ENCODE results near the gene FXYD4.
"Not testable (repeated sequence)": the region's sequence is repeated elsewhere in the genome, so short reads cannot be mapped to it uniquely, and the experiment has no call there.

The FXYD4 gene

GRCh38 chr10:43337536-43337935 is 33.9 kb upstream of the FXYD4 start:
- H3K9me3 Mint-ChIP-seq; H3K36me3 Mint-ChIP-seq; H3K4me1 Mint-ChIP-seq; ATAC-seq (replicated peaks); DNase-seq; H3K27ac Mint-ChIP-seq; H3K4me3 Mint-ChIP-seq: not testable (repeated sequence)
- H3K27me3 Mint-ChIP-seq, result peaks cover 32 to 40% of the 10 kb centered on the region in 2 donors

GRCh38 chr10:43338117-43338516 is 33.3 kb upstream of the FXYD4 start:
- DNase-seq (no peak), ATAC-seq (replicated peaks) (no peak)
- Mint-ChIP-seq H3K27ac (no peak overlapping the region), H3K4me3 (no peak overlapping the region), H3K4me1 (no peaks in the 10 kb centered on the region), H3K36me3 (no peaks in the 10 kb centered on the region), H3K9me3 (no peaks in the 10 kb centered on the region), H3K27me3 (peaks cover 32 to 35% of the 10 kb centered on the region in 2 donors)

GRCh38 chr10:43339136-43339535 is 32.3 kb upstream of the FXYD4 start:
- Mint-ChIP-seq H3K4me3 (no peak overlapping the region), H3K9me3 (no peaks in the 10 kb centered on the region), H3K27me3 (peaks cover 32 to 34% of the 10 kb centered on the region in 2 donors), H3K4me1 (no peaks in the 10 kb centered on the region), H3K36me3 (no peaks in the 10 kb centered on the region), H3K27ac (peak overlapping the region; percentile 9)
- DNase-seq (no peak), ATAC-seq (replicated peaks) (no peak)

- DNase-seq (no peak), ATAC-seq (replicated peaks) (no peak)
- peaks cover 32 to 34% of the 10 kb centered on the region in 2 donors for H3K27me3 Mint-ChIP-seq
- no peak overlapping the region for H3K4me3 Mint-ChIP-seq
- no peaks in the 10 kb centered on the region for H3K4me1 Mint-ChIP-seq
- H3K9me3 Mint-ChIP-seq, result no peaks in the 10 kb centered on the region
- H3K27ac Mint-ChIP-seq, result no peak overlapping the region
- H3K36me3 Mint-ChIP-seq, result no peaks in the 10 kb centered on the region
Measured at GRCh38 chr10:43340101-43340500, 31.3 kb upstream of the FXYD4 start.

- no peak for DNase-seq
- no peaks in the 10 kb centered on the region for H3K36me3 Mint-ChIP-seq
- ATAC-seq (replicated peaks), result no peak
- peaks cover 32 to 34% of the 10 kb centered on the region in 2 donors for H3K27me3 Mint-ChIP-seq
- H3K4me1 Mint-ChIP-seq, result no peaks in the 10 kb centered on the region
- H3K9me3 Mint-ChIP-seq, result no peaks in the 10 kb centered on the region
- no peak overlapping the region for H3K27ac Mint-ChIP-seq
- no peak overlapping the region for H3K4me3 Mint-ChIP-seq
Measured at GRCh38 chr10:43340619-43341018, 30.8 kb upstream of the FXYD4 start.

- Mint-ChIP-seq H3K4me1 (no peaks in the 10 kb centered on the region), H3K36me3 (no peaks in the 10 kb centered on the region), H3K27ac (no peak overlapping the region), H3K27me3 (peaks cover 32 to 34% of the 10 kb centered on the region in 2 donors), H3K4me3 (no peak overlapping the region), H3K9me3 (no peaks in the 10 kb centered on the region)
- DNase-seq (no peak), ATAC-seq (replicated peaks) (no peak)
Measured at GRCh38 chr10:43341450-43341849, 30.0 kb upstream of the FXYD4 start.

- no peaks in the 10 kb centered on the region for H3K4me1 Mint-ChIP-seq
- DNase-seq, result no peak
- no peak overlapping the region for H3K4me3 Mint-ChIP-seq
- no peak for ATAC-seq (replicated peaks)
- no peaks in the 10 kb centered on the region for H3K36me3 Mint-ChIP-seq
- peaks cover 30 to 32% of the 10 kb centered on the region in 2 donors for H3K27me3 Mint-ChIP-seq
- H3K27ac Mint-ChIP-seq, result no peak overlapping the region
- H3K9me3 Mint-ChIP-seq, result no peaks in the 10 kb centered on the region
Measured at GRCh38 chr10:43342279-43343125, 28.9 kb upstream of the FXYD4 start.

- ATAC-seq (replicated peaks) (no peak), DNase-seq (no peak)
- no peak overlapping the region for H3K4me3 Mint-ChIP-seq
- H3K27me3 Mint-ChIP-seq, result peaks cover 26 to 29% of the 10 kb centered on the region in 2 donors
- H3K27ac Mint-ChIP-seq, result no peak overlapping the region
- no peaks in the 10 kb centered on the region for H3K9me3 Mint-ChIP-seq
- peaks cover 0 to under 1% of the 10 kb centered on the region in 2 donors for H3K4me1 Mint-ChIP-seq
- no peaks in the 10 kb centered on the region for H3K36me3 Mint-ChIP-seq
Measured at GRCh38 chr10:43343126-43343525, 28.3 kb upstream of the FXYD4 start.

GRCh38 chr10:43344051-43344450 is 27.4 kb upstream of the FXYD4 start:
- H3K27me3 Mint-ChIP-seq, result peaks cover 21 to 24% of the 10 kb centered on the region in 2 donors
- no peaks in the 10 kb centered on the region for H3K9me3 Mint-ChIP-seq
- no peaks in the 10 kb centered on the region for H3K36me3 Mint-ChIP-seq
- H3K27ac Mint-ChIP-seq, result no peak overlapping the region
- ATAC-seq (replicated peaks) (no peak), DNase-seq (no peak)
- H3K4me1 Mint-ChIP-seq, result peaks cover 5 to 8% of the 10 kb centered on the region in 2 donors
- no peak overlapping the region for H3K4me3 Mint-ChIP-seq

GRCh38 chr10:43347997-43348396 is 23.4 kb upstream of the FXYD4 start:
- ATAC-seq (replicated peaks) (peak; percentile 37 to 44), DNase-seq (no peak)
- H3K9me3 Mint-ChIP-seq, result no peaks in the 10 kb centered on the region
- H3K36me3 Mint-ChIP-seq, result no peaks in the 10 kb centered on the region
- H3K4me1 Mint-ChIP-seq, result peaks cover 10 to 17% of the 10 kb centered on the region in 2 donors
- H3K27me3 Mint-ChIP-seq, result peaks cover 12 to 37% of the 10 kb centered on the region in 2 donors
- H3K4me3 Mint-ChIP-seq, result no peak overlapping the region
- no peak overlapping the region for H3K27ac Mint-ChIP-seq

GRCh38 chr10:43348511-43349312 is 22.7 kb upstream of the FXYD4 start:
- DNase-seq, result peak; percentile 72
- peak; percentile 100 for ATAC-seq (replicated peaks)
- no peaks in the 10 kb centered on the region for H3K36me3 Mint-ChIP-seq
- H3K9me3 Mint-ChIP-seq, result no peaks in the 10 kb centered on the region
- no peak overlapping the region for H3K27ac Mint-ChIP-seq
- peaks cover 12 to 39% of the 10 kb centered on the region in 2 donors for H3K27me3 Mint-ChIP-seq
- peaks cover 10 to 17% of the 10 kb centered on the region in 2 donors for H3K4me1 Mint-ChIP-seq
- H3K4me3 Mint-ChIP-seq, result no peak overlapping the region

- Mint-ChIP-seq H3K4me1 (peaks cover 10 to 17% of the 10 kb centered on the region in 2 donors), H3K27me3 (peaks cover 12 to 39% of the 10 kb centered on the region in 2 donors), H3K36me3 (no peaks in the 10 kb centered on the region), H3K27ac (no peak overlapping the region), H3K4me3 (no peak overlapping the region), H3K9me3 (no peaks in the 10 kb centered on the region)
- ATAC-seq (replicated peaks) (no peak), DNase-seq (no peak)
Measured at GRCh38 chr10:43350156-43350555, 21.3 kb upstream of the FXYD4 start.

GRCh38 chr10:43350686-43351085 is 20.8 kb upstream of the FXYD4 start:
- no peak overlapping the region for H3K27ac Mint-ChIP-seq
- DNase-seq, result no peak
- H3K27me3 Mint-ChIP-seq, result peaks cover 12 to 39% of the 10 kb centered on the region in 2 donors
- no peak for ATAC-seq (replicated peaks)
- peak overlapping the region; percentile 46 to 53 for H3K4me3 Mint-ChIP-seq
- H3K4me1 Mint-ChIP-seq, result peaks cover 10 to 17% of the 10 kb centered on the region in 2 donors
- H3K9me3 Mint-ChIP-seq, result no peaks in the 10 kb centered on the region
- no peaks in the 10 kb centered on the region for H3K36me3 Mint-ChIP-seq

- H3K9me3 Mint-ChIP-seq, result no peaks in the 10 kb centered on the region
- peaks cover 10 to 17% of the 10 kb centered on the region in 2 donors for H3K4me1 Mint-ChIP-seq
- ATAC-seq (replicated peaks) (no peak), DNase-seq (no peak)
- H3K27ac Mint-ChIP-seq, result no peak overlapping the region
- H3K36me3 Mint-ChIP-seq, result no peaks in the 10 kb centered on the region
- no peak overlapping the region for H3K4me3 Mint-ChIP-seq
- peaks cover 12 to 39% of the 10 kb centered on the region in 2 donors for H3K27me3 Mint-ChIP-seq
Measured at GRCh38 chr10:43351301-43351700, 20.1 kb upstream of the FXYD4 start.
